Loucy (cell line): ENCODE results near the gene KCNMA1.

Experiments used
- EZH2phosphoT487 ChIP-seq: fragments of 200-600 bp; IDR thresholded peaks from 2 replicates; pipeline ENCODE4 v1.6.1; 2018; ENCODE audit warnings: antibody characterized with exemption, mild to moderate bottlenecking, moderate library complexity, borderline replicate concordance
- TF ChIP-seq, protein P1 (sequence below): fragments of 200-600 bp; sonication (generic); conservative IDR thresholded peaks from 2 replicates; pipeline ENCODE4 v1.5.1; 2014; ENCODE audit warnings: mild to moderate bottlenecking, antibody characterized with exemption, low read length

DNA sequence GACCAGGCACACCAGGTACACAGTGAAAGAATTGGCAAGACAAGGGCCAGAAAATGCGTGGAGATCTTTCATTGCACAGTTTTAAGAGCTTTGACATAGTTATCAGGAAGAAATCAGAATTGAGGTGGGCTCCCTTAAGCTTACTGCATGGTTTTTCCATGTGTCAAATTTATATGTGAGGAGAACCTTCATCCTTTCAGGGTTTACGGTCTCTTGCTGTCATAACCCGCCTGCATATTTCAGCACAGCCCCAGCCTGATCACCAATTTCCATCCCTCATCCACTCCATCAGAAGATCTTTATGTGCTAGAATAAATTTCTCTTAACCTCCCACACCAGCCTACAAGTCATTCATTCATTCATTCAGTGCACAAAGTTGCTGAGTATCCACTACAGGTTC, 373.1 kb downstream of the KCNMA1 start:
- TF ChIP-seq, protein P1, sequence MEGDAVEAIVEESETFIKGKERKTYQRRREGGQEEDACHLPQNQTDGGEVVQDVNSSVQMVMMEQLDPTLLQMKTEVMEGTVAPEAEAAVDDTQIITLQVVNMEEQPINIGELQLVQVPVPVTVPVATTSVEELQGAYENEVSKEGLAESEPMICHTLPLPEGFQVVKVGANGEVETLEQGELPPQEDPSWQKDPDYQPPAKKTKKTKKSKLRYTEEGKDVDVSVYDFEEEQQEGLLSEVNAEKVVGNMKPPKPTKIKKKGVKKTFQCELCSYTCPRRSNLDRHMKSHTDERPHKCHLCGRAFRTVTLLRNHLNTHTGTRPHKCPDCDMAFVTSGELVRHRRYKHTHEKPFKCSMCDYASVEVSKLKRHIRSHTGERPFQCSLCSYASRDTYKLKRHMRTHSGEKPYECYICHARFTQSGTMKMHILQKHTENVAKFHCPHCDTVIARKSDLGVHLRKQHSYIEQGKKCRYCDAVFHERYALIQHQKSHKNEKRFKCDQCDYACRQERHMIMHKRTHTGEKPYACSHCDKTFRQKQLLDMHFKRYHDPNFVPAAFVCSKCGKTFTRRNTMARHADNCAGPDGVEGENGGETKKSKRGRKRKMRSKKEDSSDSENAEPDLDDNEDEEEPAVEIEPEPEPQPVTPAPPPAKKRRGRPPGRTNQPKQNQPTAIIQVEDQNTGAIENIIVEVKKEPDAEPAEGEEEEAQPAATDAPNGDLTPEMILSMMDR, result no peak
- no peak for TF ChIP-seq EZH2phosphoT487
